Natural killer cell treated with Interleukin-12 subunit alpha and Interleukin-12 subunit beta and Interleukin-15 and Interleukin-18, amount 100 ng/mL, for 72 hours (primary cell): ENCODE measurements around the gene TMEM267. TPM values are rescaled to one million over a fixed set of nuclear protein-coding genes. Genes with fewer than 3 reads are reported as not detected.
"Not testable (repeated sequence)": the region's sequence is repeated elsewhere in the genome, so short reads cannot be mapped to it uniquely, and the experiment has no call there.

Experiments used
- ATAC-seq, 2 donors: fragments of 150-1000 bp; cut with Tn5 transposase in 1 of 2; sonication (Bioruptor Pico), chemical (Tn5 transposase) in 1 of 2; 2 replicates each; pipeline ENCODE4 v1.10.0; 2021
- DNase-seq: peaks from one replicate; pipeline ENCODE4 v3.0.0; 2022; ENCODE audit warnings: low spot score
- H3K27ac Mint-ChIP-seq, 2 donors: 1 replicate in 1 of 2; 2 replicates in 1 of 2; pipeline ENCODE4 v1.8.0; 2022; ENCODE audit warnings: mixed read lengths in 2 of 2, mild to moderate bottlenecking in 1 of 2, moderate library complexity in 1 of 2
- H3K27me3 Mint-ChIP-seq, 2 donors: 1 replicate in 1 of 2; 2 replicates in 1 of 2; pipeline ENCODE4 v1.8.0; 2022; ENCODE audit warnings: mixed read lengths in 2 of 2
- H3K36me3 Mint-ChIP-seq: one replicate; pipeline ENCODE4 v1.8.0; 2022; ENCODE audit warnings: mixed read lengths
- H3K4me1 Mint-ChIP-seq, 2 donors: 1 replicate in 1 of 2; 2 replicates in 1 of 2; pipeline ENCODE4 v1.8.0; 2022; ENCODE audit warnings: low read depth in 2 of 2, mixed read lengths in 2 of 2, mild to moderate bottlenecking in 1 of 2
- H3K4me3 Mint-ChIP-seq: one replicate; pipeline ENCODE4 v1.8.0; 2022; ENCODE audit warnings: mixed read lengths
- H3K9me3 Mint-ChIP-seq: 2 replicates; pipeline ENCODE4 v1.8.0; 2022; ENCODE audit warnings: mixed read lengths
- total RNA-seq, 2 donors: library from RNA; stranded (reverse); gene quantifications; one replicate each; pipeline ENCODE4 v1.2.3, GENCODE V29; 2022

The TMEM267 gene
- total RNA-seq, 2 donors from 2014 or later = 20.6 to 23.0 TPM

DNA sequence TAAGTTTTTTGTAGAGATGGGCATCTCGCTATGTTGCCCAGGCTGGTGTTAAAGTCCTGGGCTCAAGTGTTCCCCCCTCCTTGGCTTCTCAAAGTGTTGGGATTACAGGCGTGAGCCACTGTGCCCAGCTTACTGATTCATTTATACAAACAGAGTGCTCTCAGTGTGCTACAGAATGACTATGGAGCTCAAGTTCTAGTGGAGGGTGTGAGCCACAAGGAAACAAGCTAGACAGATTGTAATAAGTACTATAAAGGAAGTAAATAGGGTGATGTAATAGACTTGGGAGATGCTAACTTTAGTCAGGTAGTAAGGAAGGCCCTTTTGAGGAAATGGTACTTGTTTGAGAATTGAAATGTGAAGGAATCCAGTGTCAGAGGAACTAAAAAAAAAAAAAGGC lies 1.7 kb upstream of the TMEM267 start:
- ATAC-seq (no peak), DNase-seq (no peak)
- Mint-ChIP-seq H3K36me3 (peaks cover 6% of the 10 kb centered on the region), H3K27ac (peak overlapping the region; percentile 98), H3K4me1 (peaks cover 20 to 38% of the 10 kb centered on the region in 2 donors), H3K27me3 (no peaks in the 10 kb centered on the region), H3K9me3 (no peaks in the 10 kb centered on the region), H3K4me3 (peak overlapping the region; percentile 35)

DNA sequence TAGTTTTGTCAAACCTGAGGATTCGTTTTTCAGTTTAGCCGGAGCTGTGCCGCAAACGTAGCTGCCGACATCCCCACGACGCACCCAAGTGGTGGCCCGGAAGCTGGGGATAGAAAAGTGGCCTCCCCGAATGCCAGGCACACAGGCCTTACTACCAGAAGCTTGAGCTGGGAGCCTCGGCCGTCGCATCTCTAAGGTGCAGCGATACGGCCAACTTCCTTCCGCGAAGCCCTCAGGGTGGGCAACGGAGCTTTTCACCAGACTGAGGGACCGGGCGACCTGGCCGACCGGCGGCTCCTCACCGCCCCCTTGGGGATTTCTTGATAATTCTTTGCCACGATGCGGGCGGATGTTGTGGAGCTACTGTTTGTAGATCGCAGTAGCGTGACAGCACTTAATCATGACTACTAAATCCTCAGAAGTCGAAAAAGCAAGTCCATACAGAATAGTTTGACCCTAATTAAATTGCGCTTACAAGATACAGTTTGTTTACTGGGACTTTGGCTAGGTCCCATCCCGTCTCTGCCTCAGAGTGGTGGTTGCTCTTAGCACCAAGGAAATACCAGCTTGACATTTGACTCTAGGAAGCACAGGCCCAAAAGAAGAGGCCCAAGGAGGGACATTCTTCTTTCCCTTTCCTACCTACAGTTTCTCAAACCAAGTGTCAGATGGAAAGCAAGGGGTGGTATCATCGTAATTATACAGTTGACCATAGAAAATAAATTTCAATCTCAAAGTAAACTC lies 613 bp upstream of the TMEM267 start:
- Mint-ChIP-seq H3K4me3 (peak overlapping the region; percentile 88), H3K9me3 (no peaks in the 10 kb centered on the region), H3K4me1 (peaks cover 20 to 38% of the 10 kb centered on the region in 2 donors), H3K27me3 (no peaks in the 10 kb centered on the region), H3K36me3 (peaks cover 6% of the 10 kb centered on the region), H3K27ac (peak overlapping the region; percentile 98)
- ATAC-seq (peak; percentile 81 to 82), DNase-seq (peak; percentile 87)

GRCh38 chr5:43482490-43483297 lies 971 bp downstream of the TMEM267 start:
- H3K36me3 Mint-ChIP-seq = peaks cover 6% of the 10 kb centered on the region
- DNase-seq (no peak), ATAC-seq (no peak)
- H3K9me3 Mint-ChIP-seq = no peaks in the 10 kb centered on the region
- peak overlapping the region; percentile 98 for H3K27ac Mint-ChIP-seq
- peaks cover 20 to 38% of the 10 kb centered on the region in 2 donors for H3K4me1 Mint-ChIP-seq
- H3K27me3 Mint-ChIP-seq = no peaks in the 10 kb centered on the region
- peak overlapping the region; percentile 88 for H3K4me3 Mint-ChIP-seq

DNA sequence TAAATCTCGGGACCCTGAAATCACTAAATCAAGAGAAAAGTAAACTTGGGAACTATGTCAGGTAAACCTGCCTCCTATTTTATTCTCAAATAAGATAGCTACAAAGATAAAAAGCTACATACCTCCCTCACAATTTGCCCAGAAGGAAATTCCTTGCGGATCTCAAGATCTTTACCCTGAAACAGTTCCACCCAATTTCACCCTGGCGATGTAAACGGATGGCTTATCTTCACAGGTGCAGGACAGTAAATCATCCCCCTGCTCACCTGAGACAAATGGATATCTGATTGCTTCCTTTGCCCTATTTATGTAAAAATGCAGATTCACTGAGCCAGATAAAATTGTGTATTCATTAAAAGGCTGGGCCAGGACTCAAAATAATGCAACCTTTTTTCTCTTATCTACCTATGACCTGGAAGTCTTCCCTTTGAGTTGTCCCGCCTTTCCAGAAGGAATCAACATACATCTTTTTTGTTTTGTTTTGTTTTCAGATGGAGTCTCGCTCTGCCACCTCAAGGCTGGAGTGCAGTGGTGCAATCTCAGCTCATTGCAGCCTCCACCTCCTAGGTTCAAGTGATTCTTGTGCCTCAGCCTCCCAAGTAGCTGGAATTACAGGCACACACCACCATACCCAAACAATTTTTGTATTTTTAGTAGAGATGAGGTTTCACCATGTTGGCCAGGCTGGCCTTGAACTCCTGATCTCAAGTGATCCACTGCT lies 13.8 kb downstream of the TMEM267 start:
- Mint-ChIP-seq H3K9me3 (peaks cover 10% of the 10 kb centered on the region), H3K27me3 (no peaks in the 10 kb centered on the region), H3K27ac (no peak overlapping the region), H3K36me3 (peaks cover 50% of the 10 kb centered on the region), H3K4me3 (no peak overlapping the region), H3K4me1 (peaks cover 9 to 17% of the 10 kb centered on the region in 2 donors)
- ATAC-seq = no peak
- no peak for DNase-seq

- peaks cover 4 to 5% of the 10 kb centered on the region in 2 donors for H3K4me1 Mint-ChIP-seq
- DNase-seq = no peak
- ATAC-seq = no peak
- H3K4me3 Mint-ChIP-seq = no peak overlapping the region
- H3K27me3 Mint-ChIP-seq = no peaks in the 10 kb centered on the region
- H3K36me3 Mint-ChIP-seq = peaks cover 42% of the 10 kb centered on the region
- no peak overlapping the region for H3K27ac Mint-ChIP-seq
- H3K9me3 Mint-ChIP-seq = peaks cover 10% of the 10 kb centered on the region
These were observed 16.6 kb downstream of the TMEM267 start for GRCh38 chr5:43467100-43467499.

- not testable (repeated sequence) for H3K27me3 Mint-ChIP-seq, H3K4me3 Mint-ChIP-seq, H3K4me1 Mint-ChIP-seq, DNase-seq, H3K27ac Mint-ChIP-seq, ATAC-seq
- Mint-ChIP-seq H3K36me3 (peaks cover 31% of the 10 kb centered on the region), H3K9me3 (peaks cover 10% of the 10 kb centered on the region)
These were observed 18.2 kb downstream of the TMEM267 start for GRCh38 chr5:43465455-43465854.

DNA sequence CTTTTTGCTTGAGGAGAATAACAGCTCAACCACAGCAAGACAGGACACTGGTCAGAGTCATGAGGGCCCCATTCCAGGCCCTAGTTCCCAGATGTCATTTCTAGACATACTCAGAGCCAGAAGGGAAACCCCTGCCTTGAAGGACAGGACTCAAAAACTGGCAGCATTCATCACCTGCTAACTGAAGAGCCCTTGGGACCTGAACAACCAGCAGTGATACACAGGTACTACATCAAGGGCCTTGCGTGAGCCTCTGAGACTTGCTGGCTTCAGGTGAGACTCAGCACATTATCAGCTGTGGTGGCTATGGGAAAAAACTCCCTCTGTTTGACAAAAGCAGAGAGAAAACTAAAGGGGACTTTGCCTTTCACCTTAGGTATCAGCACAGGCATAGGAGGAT lies 22.6 kb downstream of the TMEM267 start:
- Mint-ChIP-seq H3K4me1 (peaks cover 4 to 15% of the 10 kb centered on the region in 2 donors), H3K36me3 (peaks cover 27% of the 10 kb centered on the region), H3K9me3 (peaks cover 2% of the 10 kb centered on the region), H3K4me3 (no peak overlapping the region), H3K27me3 (no peaks in the 10 kb centered on the region), H3K27ac (no peak overlapping the region)
- ATAC-seq = no peak
- DNase-seq = no peak

DNA sequence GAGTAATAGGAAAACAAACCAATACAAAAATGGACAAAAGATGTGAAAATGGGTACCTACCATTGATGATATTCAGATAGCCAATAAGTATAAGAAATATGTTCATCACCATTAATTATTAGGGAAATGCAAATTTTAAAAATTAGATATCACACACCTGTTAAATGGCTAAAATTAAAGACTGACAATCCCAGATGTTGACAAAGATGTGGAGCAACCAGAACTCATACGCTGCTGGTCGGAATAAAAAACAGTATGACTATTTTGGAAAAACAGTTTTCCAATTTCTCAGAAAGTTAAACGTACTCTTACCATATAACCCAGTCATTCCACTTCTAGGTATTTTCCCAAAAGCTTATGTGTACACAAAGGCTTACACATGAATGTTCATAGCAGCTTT lies 27.1 kb downstream of the TMEM267 start:
- H3K27me3 Mint-ChIP-seq = no peaks in the 10 kb centered on the region
- peaks cover 23% of the 10 kb centered on the region for H3K36me3 Mint-ChIP-seq
- no peak for ATAC-seq
- no peak overlapping the region for H3K27ac Mint-ChIP-seq
- peaks cover 4 to 9% of the 10 kb centered on the region in 2 donors for H3K4me1 Mint-ChIP-seq
- no peak overlapping the region for H3K4me3 Mint-ChIP-seq
- peaks cover 2% of the 10 kb centered on the region for H3K9me3 Mint-ChIP-seq
- DNase-seq = no peak

GRCh38 chr5:43441575-43441974 lies 42.1 kb downstream of the TMEM267 start:
- H3K4me1 Mint-ChIP-seq, H3K27me3 Mint-ChIP-seq, H3K4me3 Mint-ChIP-seq, H3K27ac Mint-ChIP-seq, ATAC-seq, DNase-seq: not testable (repeated sequence)
- peaks cover 57% of the 10 kb centered on the region for H3K36me3 Mint-ChIP-seq
- peaks cover 26% of the 10 kb centered on the region for H3K9me3 Mint-ChIP-seq

DNA sequence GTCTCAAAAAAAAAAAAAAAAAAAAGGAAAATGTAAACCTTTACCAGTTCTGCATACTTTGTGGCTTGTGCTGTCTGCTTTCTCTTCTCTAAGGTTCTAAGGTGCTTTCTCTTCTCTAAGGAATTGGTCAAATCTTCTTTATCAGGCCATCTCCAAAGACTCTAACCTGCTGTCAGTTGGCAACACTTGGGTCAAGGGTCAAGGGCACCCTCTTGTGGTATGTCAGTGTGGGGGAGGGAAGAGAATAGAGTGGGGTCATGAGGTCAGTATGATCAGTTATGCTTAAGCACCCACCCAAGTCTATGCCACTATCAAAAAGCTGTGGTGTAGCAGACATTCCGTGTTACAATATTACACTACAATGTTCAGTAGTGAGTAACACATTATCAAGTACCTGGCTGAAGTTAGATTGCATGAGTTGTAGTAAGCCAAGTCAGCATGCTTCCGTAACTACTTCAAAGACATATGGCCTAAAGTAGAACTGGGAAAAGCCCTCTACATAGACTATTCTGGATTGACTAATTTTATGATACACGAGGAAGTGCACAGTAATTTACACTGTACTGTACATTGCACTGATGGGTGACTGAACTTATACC lies 46.5 kb downstream of the TMEM267 start:
- no peak overlapping the region for H3K27ac Mint-ChIP-seq
- H3K4me3 Mint-ChIP-seq = no peak overlapping the region
- peaks cover 18% of the 10 kb centered on the region for H3K9me3 Mint-ChIP-seq
- ATAC-seq (no peak), DNase-seq (no peak)
- no peaks in the 10 kb centered on the region for H3K27me3 Mint-ChIP-seq
- H3K36me3 Mint-ChIP-seq = peaks cover 33% of the 10 kb centered on the region
- H3K4me1 Mint-ChIP-seq = no peaks in the 10 kb centered on the region

DNA sequence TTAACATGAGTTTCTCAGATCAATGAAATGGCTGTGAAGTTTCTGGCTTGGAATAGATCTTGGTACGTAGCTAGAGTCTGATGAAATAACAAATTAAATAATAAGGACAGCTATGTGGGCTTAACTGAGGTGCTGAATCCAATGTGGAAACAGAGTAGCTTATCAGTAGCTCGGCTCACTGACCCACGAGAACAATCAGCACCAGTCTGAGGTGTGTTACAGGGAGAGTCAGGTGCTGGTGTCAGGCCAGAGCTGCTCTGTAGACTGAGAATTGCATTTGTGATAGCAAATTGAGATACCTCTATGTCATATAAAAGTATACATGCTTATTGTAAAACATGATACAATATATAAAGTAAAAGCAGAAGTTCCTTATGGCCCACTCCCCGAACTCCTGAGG lies 50.3 kb downstream of the TMEM267 start:
- DNase-seq (no peak), ATAC-seq (no peak)
- no peak overlapping the region for H3K4me3 Mint-ChIP-seq
- no peak overlapping the region for H3K27ac Mint-ChIP-seq
- peaks cover 13% of the 10 kb centered on the region for H3K36me3 Mint-ChIP-seq
- no peaks in the 10 kb centered on the region for H3K4me1 Mint-ChIP-seq
- H3K27me3 Mint-ChIP-seq = no peaks in the 10 kb centered on the region
- H3K9me3 Mint-ChIP-seq = peaks cover 11% of the 10 kb centered on the region

- peaks cover 8% of the 10 kb centered on the region for H3K36me3 Mint-ChIP-seq
- no peaks in the 10 kb centered on the region for H3K27me3 Mint-ChIP-seq
- no peaks in the 10 kb centered on the region for H3K4me1 Mint-ChIP-seq
- H3K4me3 Mint-ChIP-seq = no peak overlapping the region
- DNase-seq (no peak), ATAC-seq (no peak)
- H3K27ac Mint-ChIP-seq = no peak overlapping the region
- H3K9me3 Mint-ChIP-seq = peaks cover 6% of the 10 kb centered on the region
These were observed 50.9 kb downstream of the TMEM267 start for GRCh38 chr5:43432486-43433375.

GRCh38 chr5:43429706-43430105 lies 54.0 kb downstream of the TMEM267 start:
- Mint-ChIP-seq H3K4me1 (no peaks in the 10 kb centered on the region), H3K4me3 (no peak overlapping the region), H3K27ac (no peak overlapping the region), H3K27me3 (no peaks in the 10 kb centered on the region), H3K9me3 (no peaks in the 10 kb centered on the region), H3K36me3 (no peaks in the 10 kb centered on the region)
- ATAC-seq (no peak), DNase-seq (no peak)
